Measurements from ENCODE around the gene GPRIN1. TPM values are rescaled to one million over a fixed set of nuclear protein-coding genes. Genes with fewer than 3 reads are reported as not detected.

The GPRIN1 gene
- 1 to 10 TPM in 2 of 4 donors, under 1 TPM in 2; 0.83 to 1.9 (median 1.2) TPM for total RNA-seq

GRCh38 chr5:176609724-176610434 lies at the start of gene GPRIN1:
GPRIN1 (minus strand) TSS chr5:176610156; CDS start chr5:176599834, 10,322 bp downstream.
- H3K27ac ChIP-seq, result peak within 1 kb of the TSS in 2 of 4 donors; percentile 13 to 60
- H3K36me3 ChIP-seq, result no peaks in the 10 kb centered on the region
- DNase-seq, result peak; percentile 39 to 74 (median 60)
- no peak for TF ChIP-seq POLR2A (IDR thresholded peaks at IDR 0.05)
- TF ChIP-seq, protein P1, sequence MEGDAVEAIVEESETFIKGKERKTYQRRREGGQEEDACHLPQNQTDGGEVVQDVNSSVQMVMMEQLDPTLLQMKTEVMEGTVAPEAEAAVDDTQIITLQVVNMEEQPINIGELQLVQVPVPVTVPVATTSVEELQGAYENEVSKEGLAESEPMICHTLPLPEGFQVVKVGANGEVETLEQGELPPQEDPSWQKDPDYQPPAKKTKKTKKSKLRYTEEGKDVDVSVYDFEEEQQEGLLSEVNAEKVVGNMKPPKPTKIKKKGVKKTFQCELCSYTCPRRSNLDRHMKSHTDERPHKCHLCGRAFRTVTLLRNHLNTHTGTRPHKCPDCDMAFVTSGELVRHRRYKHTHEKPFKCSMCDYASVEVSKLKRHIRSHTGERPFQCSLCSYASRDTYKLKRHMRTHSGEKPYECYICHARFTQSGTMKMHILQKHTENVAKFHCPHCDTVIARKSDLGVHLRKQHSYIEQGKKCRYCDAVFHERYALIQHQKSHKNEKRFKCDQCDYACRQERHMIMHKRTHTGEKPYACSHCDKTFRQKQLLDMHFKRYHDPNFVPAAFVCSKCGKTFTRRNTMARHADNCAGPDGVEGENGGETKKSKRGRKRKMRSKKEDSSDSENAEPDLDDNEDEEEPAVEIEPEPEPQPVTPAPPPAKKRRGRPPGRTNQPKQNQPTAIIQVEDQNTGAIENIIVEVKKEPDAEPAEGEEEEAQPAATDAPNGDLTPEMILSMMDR (IDR thresholded peaks at IDR 0.05), result peak in 4 of 6 experiments; percentile 8 to 50 (median 47)
- peak within 1 kb of the TSS; percentile 51 to 88 (median 84) for H3K4me3 ChIP-seq
- H3K27me3 ChIP-seq, result no peaks in the 10 kb centered on the region
- H3K9me3 ChIP-seq, result no peaks in the 10 kb centered on the region
- peaks cover 0 to 11% (median 5%) of the 10 kb centered on the region in 4 donors for H3K4me1 ChIP-seq

- H3K4me1 ChIP-seq, result peaks cover 0 to 21% (median 15%) of the 10 kb centered on the region in 4 donors
- H3K27ac ChIP-seq, result peak overlapping the region in 1 of 4 donors; percentile 67
- H3K4me3 ChIP-seq, result no peak overlapping the region
- no peaks in the 10 kb centered on the region for H3K27me3 ChIP-seq
- H3K36me3 ChIP-seq, result peaks cover 0 to 9% (median 0%) of the 10 kb centered on the region in 3 donors
- no peak for TF ChIP-seq POLR2A (IDR thresholded peaks at IDR 0.05)
- TF ChIP-seq, protein P1 (IDR thresholded peaks at IDR 0.05), result no peak
- H3K9me3 ChIP-seq, result no peaks in the 10 kb centered on the region
- DNase-seq, result no peak
These were observed 49.5 kb upstream of the GPRIN1 start for GRCh38 chr5:176659512-176659839.

- DNase-seq, result peak in 2 of 3 donors; percentile 37 to 63
- peaks cover 0 to 9% (median 0%) of the 10 kb centered on the region in 3 donors for H3K36me3 ChIP-seq
- H3K9me3 ChIP-seq, result no peaks in the 10 kb centered on the region
- peak overlapping the region in 3 of 4 donors; percentile 23 to 48 (median 36) for H3K4me3 ChIP-seq
- H3K4me1 ChIP-seq, result peaks cover 0 to 21% (median 15%) of the 10 kb centered on the region in 4 donors
- TF ChIP-seq POLR2A (IDR thresholded peaks at IDR 0.05), result no peak
- TF ChIP-seq, protein P1 (IDR thresholded peaks at IDR 0.05), result no peak
- peak overlapping the region in 3 of 4 donors; percentile 11 to 67 (median 40) for H3K27ac ChIP-seq
- H3K27me3 ChIP-seq, result no peaks in the 10 kb centered on the region
These were observed 49.0 kb upstream of the GPRIN1 start for GRCh38 chr5:176658817-176659511.

GRCh38 chr5:176658007-176658599 lies 48.1 kb upstream of the GPRIN1 start:
- peak; percentile 65 to 85 (median 80) for DNase-seq
- no peaks in the 10 kb centered on the region for H3K27me3 ChIP-seq
- no peak for TF ChIP-seq POLR2A (IDR thresholded peaks at IDR 0.05)
- TF ChIP-seq, protein P1 (IDR thresholded peaks at IDR 0.05), result peak; percentile 36 to 83 (median 74)
- H3K9me3 ChIP-seq, result no peaks in the 10 kb centered on the region
- peaks cover 0 to 14% (median 0%) of the 10 kb centered on the region in 3 donors for H3K36me3 ChIP-seq
- H3K4me3 ChIP-seq, result no peak overlapping the region
- peak overlapping the region in 1 of 4 donors; percentile 67 for H3K27ac ChIP-seq
- peaks cover 0 to 22% (median 17%) of the 10 kb centered on the region in 4 donors for H3K4me1 ChIP-seq

DNA sequence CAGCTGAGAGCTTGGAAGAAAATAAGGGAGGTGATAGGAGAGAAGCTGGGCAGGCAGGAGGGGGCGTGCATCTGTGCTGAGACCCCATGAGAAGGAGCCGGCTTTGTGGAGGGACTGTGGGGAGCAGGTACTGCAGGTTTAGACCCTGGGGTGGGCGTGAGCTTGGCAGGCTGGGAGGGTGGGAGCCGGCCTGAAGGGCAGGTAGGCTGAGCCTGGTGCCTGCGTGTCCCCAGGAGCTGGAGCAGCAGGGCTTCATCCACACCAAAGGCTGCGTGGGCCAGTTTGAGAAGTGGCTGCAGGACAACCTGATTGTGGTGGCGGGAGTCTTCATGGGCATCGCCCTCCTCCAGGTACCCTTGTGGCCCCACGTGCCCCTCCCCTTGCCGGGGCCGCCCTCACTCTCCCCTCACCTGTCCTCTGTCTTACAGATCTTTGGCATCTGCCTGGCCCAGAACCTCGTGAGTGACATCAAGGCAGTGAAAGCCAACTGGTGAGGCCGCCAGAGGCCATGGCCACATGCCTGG lies 46.6 kb upstream of the GPRIN1 start:
- peaks cover 0 to 22% (median 17%) of the 10 kb centered on the region in 4 donors for H3K4me1 ChIP-seq
- H3K9me3 ChIP-seq, result no peaks in the 10 kb centered on the region
- H3K27ac ChIP-seq, result no peak overlapping the region
- H3K27me3 ChIP-seq, result no peaks in the 10 kb centered on the region
- H3K36me3 ChIP-seq, result peaks cover 0 to 22% (median 0%) of the 10 kb centered on the region in 3 donors
- no peak for DNase-seq
- H3K4me3 ChIP-seq, result no peak overlapping the region
- TF ChIP-seq POLR2A (IDR thresholded peaks at IDR 0.05), result no peak
- TF ChIP-seq, protein P1 (IDR thresholded peaks at IDR 0.05), result no peak

All from Peyer's patch (tissue), 4 donors.